Brain microvascular endothelial cell (primary cell): ENCODE results near the gene PFN4.

Experiments
- DNase-seq: peaks from one replicate; pipeline ENCODE4 v3.0.0-alpha.2; 2020
- H3K27ac ChIP-seq: fragments of 250-450 bp; sonication (Bioruptor Pico); 2 replicates; pipeline ENCODE4 v1.5.1; 2020; ENCODE audit warnings: mild to moderate bottlenecking, moderate library complexity
- H3K27me3 ChIP-seq: fragments of 250-450 bp; sonication (Bioruptor Pico); replicated peaks from 2 replicates; pipeline ENCODE4 v1.5.1; 2020; ENCODE audit warnings: mild to moderate bottlenecking
- H3K36me3 ChIP-seq: fragments of 250-450 bp; sonication (Bioruptor Pico); replicated peaks from 2 replicates; pipeline ENCODE4 v1.5.1; 2020; ENCODE audit warnings: mild to moderate bottlenecking
- H3K4me3 ChIP-seq: 2 replicates; pipeline ENCODE4 v1.5.1; 2011; ENCODE audit warnings: low read depth, mild to moderate bottlenecking, control low read depth, low read length, moderate library complexity
- CTCF ChIP-seq: IDR thresholded peaks from 2 replicates; pipeline ENCODE4 v1.5.1; 2011; ENCODE audit warnings: low read depth, mild to moderate bottlenecking, moderate library complexity, low read length, control low read depth, inconsistent platforms; ENCODE audit errors: missing control alignments
- in situ Hi-C: cut with HindIII; loops from 2 replicates; pipeline ENCODE4 v1.10.0; 2017; ENCODE audit warnings: low sequenced_read_pairs, low pct_ligation_motif_present

PFN4 gene

DNA sequence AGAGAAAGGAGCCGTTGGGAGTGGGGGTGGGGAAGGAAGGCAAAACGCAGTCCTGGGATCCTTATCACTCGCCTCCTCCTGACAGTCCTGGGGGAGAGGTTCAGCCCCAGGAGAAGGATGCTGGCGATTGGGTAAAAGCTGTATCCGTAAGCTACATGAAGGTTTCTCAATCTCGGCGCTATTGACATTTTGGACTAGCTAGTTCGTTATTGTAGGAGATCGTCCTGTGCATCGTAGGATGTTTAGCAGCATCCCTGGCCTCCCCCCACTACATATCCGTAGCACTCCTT, 38.0 kb downstream of the PFN4 start:
- TF ChIP-seq CTCF, result no peak
- no peak for DNase-seq
- in situ Hi-C loops, result no loop called here
- Histone ChIP-seq H3K27me3 (no peaks in the 10 kb centered on the region), H3K27ac (peak overlapping the region; percentile 52), H3K36me3 (peaks cover 14% of the 10 kb centered on the region), H3K4me3 (peak overlapping the region; percentile 78)

DNA sequence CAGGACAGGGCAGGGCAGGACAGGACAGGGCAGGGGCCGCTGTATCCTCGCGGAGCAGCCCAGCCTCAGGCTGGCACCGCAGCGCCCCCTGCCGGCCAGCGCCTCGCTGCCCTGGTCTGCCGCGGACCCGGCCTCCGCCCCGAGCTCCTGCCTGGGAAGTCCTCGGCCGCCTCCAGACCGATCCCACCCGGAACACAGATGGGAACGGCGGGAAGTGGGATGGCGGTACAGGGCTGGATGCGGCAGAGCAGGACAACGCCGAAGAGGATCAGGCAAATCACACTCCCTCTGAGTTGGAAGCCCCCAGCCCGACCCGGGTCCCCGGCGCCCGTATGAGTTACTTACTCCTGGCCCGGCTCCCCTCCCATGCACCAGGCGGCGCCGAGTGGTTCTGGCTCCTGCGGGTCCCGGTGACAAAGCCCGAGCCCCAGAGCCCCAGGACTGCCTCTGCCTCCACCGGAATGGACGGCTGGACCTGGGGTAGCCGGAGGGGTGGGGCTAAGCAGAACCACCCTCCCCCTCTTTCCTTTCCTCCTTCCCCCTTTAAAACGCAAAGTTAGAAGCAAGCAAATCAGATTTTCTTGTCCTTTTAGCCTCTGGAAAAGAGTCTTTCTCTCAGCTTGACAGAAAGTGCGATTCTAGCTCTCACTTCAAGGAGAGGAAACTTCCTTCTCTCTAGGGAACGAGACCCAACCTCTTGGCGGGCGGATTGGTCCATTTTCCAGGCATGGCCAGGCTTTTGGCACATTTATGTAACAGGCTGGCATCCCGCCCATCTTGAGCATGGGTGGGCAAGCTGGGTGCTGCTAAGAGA, 38.5 kb downstream of the PFN4 start, which contains the start of gene TP53I3:
TP53I3 (minus strand) TSS at position 449 of the 814 bp plus-strand sequence. CDS start 508 bp downstream, outside the sequence.
- in situ Hi-C loops, result no loop called here
- peak; percentile 53 for TF ChIP-seq CTCF
- Histone ChIP-seq H3K36me3 (peaks cover 14% of the 10 kb centered on the region), H3K27ac (peak within 1 kb of the TSS; percentile 52), H3K27me3 (no peaks in the 10 kb centered on the region), H3K4me3 (peak within 1 kb of the TSS; percentile 78)
- peak; percentile 87 for DNase-seq

DNA sequence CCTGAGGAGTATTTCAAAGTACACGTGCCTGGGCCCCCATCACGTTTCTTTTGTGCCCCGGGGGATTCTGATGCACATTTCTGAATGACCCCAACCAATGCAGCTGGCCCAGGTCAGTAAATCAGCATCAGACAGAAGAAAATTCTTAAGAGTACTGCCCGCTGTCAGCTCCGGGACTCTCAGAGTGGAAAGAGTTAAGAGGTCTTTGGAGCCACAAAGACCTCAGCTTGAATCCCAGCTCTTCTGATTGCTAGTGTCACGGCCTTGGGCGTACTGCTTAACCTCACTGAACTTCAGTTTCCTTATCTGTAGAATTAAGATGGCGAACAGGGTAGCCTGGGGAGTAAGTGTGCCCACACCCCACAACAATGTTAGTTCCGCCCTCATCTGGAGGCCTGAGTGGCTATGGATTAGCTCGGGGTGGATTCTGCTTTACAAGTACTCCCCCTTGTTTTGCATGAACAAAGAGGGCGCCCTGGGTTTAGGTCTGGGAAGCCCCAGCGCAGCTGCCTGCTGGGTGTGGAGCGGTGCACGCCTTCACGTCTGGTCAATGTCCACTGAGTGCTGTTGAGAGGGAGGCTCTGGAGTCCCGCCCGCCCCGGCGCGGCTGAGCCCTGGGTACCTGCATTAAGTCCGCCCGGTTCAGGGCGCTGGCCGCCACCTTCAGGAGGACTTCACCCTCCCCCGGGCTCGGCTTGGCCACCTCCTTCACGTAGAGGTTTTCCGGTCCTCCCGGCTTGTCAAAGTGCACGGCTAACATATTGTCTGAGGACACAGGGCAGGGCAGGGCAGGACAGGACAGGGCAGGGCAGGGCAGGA, 39.4 kb downstream of the PFN4 start:
- Histone ChIP-seq H3K36me3 (peaks cover 14% of the 10 kb centered on the region), H3K27me3 (no peaks in the 10 kb centered on the region), H3K27ac (peak overlapping the region; percentile 52), H3K4me3 (peak overlapping the region; percentile 78)
- in situ Hi-C loops, result no loop called here
- DNase-seq, result peak; percentile 65
- peak; percentile 28 for TF ChIP-seq CTCF

DNA sequence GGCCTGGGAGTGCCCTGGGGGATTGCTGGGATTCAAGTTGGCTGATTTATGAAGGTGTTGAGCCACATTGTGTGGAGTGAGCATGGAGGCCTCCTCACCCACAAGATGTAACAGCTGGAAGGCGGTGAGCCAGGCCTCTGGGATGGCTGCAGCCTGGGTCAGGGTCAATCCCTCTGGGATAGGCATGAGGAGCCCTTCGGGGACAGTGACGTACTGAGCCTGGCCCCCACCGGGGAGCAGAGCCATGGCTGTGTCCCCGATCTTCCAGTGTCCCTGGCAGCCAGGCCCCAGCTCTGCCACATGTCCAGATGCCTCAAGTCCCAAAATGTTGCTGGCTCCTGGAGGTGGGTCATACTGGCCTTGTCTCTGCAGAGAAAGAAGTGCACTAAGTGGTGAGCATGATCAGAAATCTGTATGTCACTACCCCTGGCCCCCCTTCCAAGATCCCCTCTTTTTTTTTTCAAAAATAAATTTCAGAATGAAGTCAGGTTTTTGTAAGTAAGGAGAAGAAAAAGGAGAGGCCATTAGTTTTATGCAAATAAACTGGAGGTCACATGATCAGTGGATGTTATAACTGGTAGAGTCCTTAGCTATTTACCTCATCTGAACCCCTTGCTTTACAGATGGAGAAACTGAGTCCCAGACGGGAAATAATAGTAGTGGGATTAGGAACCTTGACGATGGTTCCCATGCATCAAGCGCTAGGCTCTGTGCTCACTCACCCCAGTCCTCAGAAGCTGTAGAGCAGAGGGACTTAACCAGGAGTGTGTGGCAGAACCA, 40.2 kb downstream of the PFN4 start:
- H3K27ac ChIP-seq, result peak overlapping the region; percentile 52
- DNase-seq, result no peak
- H3K36me3 ChIP-seq, result peaks cover 14% of the 10 kb centered on the region
- H3K27me3 ChIP-seq, result no peaks in the 10 kb centered on the region
- TF ChIP-seq CTCF, result no peak
- peak overlapping the region; percentile 78 for H3K4me3 ChIP-seq
- in situ Hi-C loops, result no loop called here

DNA sequence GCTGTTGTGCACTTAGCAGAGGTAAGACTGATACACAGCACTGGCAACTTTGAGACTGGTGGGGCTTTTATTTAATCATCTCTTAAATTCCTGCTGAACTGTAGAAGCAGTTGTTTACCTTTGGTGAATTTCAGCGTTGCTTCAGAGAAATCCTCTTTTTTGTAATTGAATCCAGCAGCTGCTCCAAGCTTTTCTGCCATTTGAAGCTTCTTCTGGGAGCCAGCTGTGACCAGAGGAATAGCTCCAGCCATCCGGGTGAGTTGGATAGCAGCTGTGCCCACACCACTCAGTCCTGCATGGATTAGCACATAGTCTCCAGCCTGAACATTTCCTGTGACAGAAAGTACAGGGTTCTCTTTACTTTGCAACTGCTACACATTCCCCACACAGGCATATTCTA, 42.4 kb downstream of the PFN4 start:
- TF ChIP-seq CTCF, result no peak
- in situ Hi-C loops, result no loop called here
- no peak overlapping the region for H3K4me3 ChIP-seq
- no peak for DNase-seq
- no peaks in the 10 kb centered on the region for H3K27me3 ChIP-seq
- H3K27ac ChIP-seq, result no peak overlapping the region
- H3K36me3 ChIP-seq, result peaks cover 14% of the 10 kb centered on the region
